ENCODE results near the gene SMYD4. TPM values are rescaled to one million over a fixed set of nuclear protein-coding genes. Genes with fewer than 3 reads are reported as not detected.
A peak's percentile ranks its signal among the peaks of the same experiment; 100 is the strongest.

Gene SMYD4
- total and polyA plus RNA-seq, 10 donors = 3.8 to 28.1 (median 20.5) TPM

GRCh38 chr17:1834380-1835149, 4.9 kb upstream of the SMYD4 start:
- TF ChIP-seq CTCF (IDR thresholded peaks at IDR 0.05 in 8 of 11, conservative IDR thresholded peaks at IDR 0.05 in 3 of 11) (no peak), POLR2A (IDR thresholded peaks at IDR 0.05) (no peak), POLR2AphosphoS5 (IDR thresholded peaks at IDR 0.05) (no peak)
- no peak for DNase-seq
- Histone ChIP-seq H3K9me3 (no peaks in the 10 kb centered on the region), H3K4me3 (no peak overlapping the region), H3K27ac (peak overlapping the region in 6 of 8 donors; percentile 5 to 68 (median 46)), H3K4me1 (peaks cover 14 to 56% (median 44%) of the 10 kb centered on the region in 6 donors), H3K36me3 (peaks cover 0 to 58% (median 0%) of the 10 kb centered on the region in 6 donors), H3K27me3 (replicated peaks in 1 of 7) (no peaks in the 10 kb centered on the region)
- intact Hi-C loops (cut with DNase I; ENCODE audit: low total_unique reads) = no loop called here
- 72 to 76% (median 73%) methylated on average over 12 of the region's 12 CpGs for WGBS, 5 donors

GRCh38 chr17:1830288-1830687, 586 bp upstream of the SMYD4 start:
- no peak for TF ChIP-seq CTCF (IDR thresholded peaks at IDR 0.05 in 8 of 11, conservative IDR thresholded peaks at IDR 0.05 in 3 of 11)
- no peak for TF ChIP-seq POLR2A (IDR thresholded peaks at IDR 0.05)
- TF ChIP-seq POLR2AphosphoS5 (IDR thresholded peaks at IDR 0.05) = no peak
- Histone ChIP-seq H3K4me3 (peak overlapping the region; percentile 67 to 98 (median 84)), H3K4me1 (peaks cover 19 to 78% (median 54%) of the 10 kb centered on the region in 6 donors), H3K9me3 (no peaks in the 10 kb centered on the region), H3K36me3 (peaks cover 0 to 54% (median 18%) of the 10 kb centered on the region in 6 donors), H3K27me3 (replicated peaks in 1 of 7) (no peaks in the 10 kb centered on the region), H3K27ac (peak overlapping the region; percentile 73 to 95 (median 87))
- intact Hi-C loops (cut with DNase I; ENCODE audit: low total_unique reads) = no loop called here
- WGBS, 5 donors = 0% methylated on average over 11 of the region's 11 CpGs
- DNase-seq = no peak

GRCh38 chr17:1829216-1829591, 498 bp downstream of the SMYD4 start:
- Histone ChIP-seq H3K9me3 (no peaks in the 10 kb centered on the region), H3K27ac (peak overlapping the region; percentile 73 to 95 (median 87)), H3K27me3 (replicated peaks in 1 of 7) (no peaks in the 10 kb centered on the region), H3K36me3 (peaks cover 0 to 56% (median 27%) of the 10 kb centered on the region in 6 donors), H3K4me1 (peaks cover 14 to 69% (median 45%) of the 10 kb centered on the region in 6 donors), H3K4me3 (peak overlapping the region; percentile 67 to 98 (median 84))
- intact Hi-C loops (cut with DNase I; ENCODE audit: low total_unique reads) = no loop called here
- 0 to 2% (median 1%) methylated on average over 8 to 13 of the region's 13 CpGs for WGBS, 5 donors
- TF ChIP-seq POLR2AphosphoS5 (IDR thresholded peaks at IDR 0.05) (no peak), CTCF (IDR thresholded peaks at IDR 0.05 in 8 of 11, conservative IDR thresholded peaks at IDR 0.05 in 3 of 11) (no peak), POLR2A (IDR thresholded peaks at IDR 0.05) (no peak)
- DNase-seq = no peak

- 74 to 82% (median 79%) methylated on average over 7 of the region's 7 CpGs for WGBS, 5 donors
- H3K27me3 ChIP-seq (replicated peaks in 1 of 7) = no peaks in the 10 kb centered on the region
- H3K4me1 ChIP-seq = peaks cover 0 to 14% (median 5%) of the 10 kb centered on the region in 6 donors
- intact Hi-C loops (cut with DNase I; ENCODE audit: low total_unique reads) = no loop called here
- no peaks in the 10 kb centered on the region for H3K9me3 ChIP-seq
- no peak for DNase-seq
- H3K4me3 ChIP-seq = no peak overlapping the region
- peak overlapping the region in 1 of 8 donors; percentile 2 for H3K27ac ChIP-seq
- TF ChIP-seq CTCF (IDR thresholded peaks at IDR 0.05 in 8 of 11, conservative IDR thresholded peaks at IDR 0.05 in 3 of 11) (no peak), POLR2AphosphoS5 (IDR thresholded peaks at IDR 0.05) (no peak), POLR2A (IDR thresholded peaks at IDR 0.05) (no peak)
- peaks cover 0 to 63% (median 14%) of the 10 kb centered on the region in 6 donors for H3K36me3 ChIP-seq
Measured at GRCh38 chr17:1820528-1821252, 9.0 kb downstream of the SMYD4 start.

Data from spleen (tissue), 11 donors.